Naive thymus-derived CD4-positive, alpha-beta T cell (primary cell): ENCODE measurements around the gene LDB2. TPM values are rescaled to one million over a fixed set of nuclear protein-coding genes. Genes with fewer than 3 reads are reported as not detected.
"Not testable (repeated sequence)": the region's sequence is repeated elsewhere in the genome, so short reads cannot be mapped to it uniquely, and the experiment has no call there.

Experiments
- ATAC-seq: fragments of 150-1000 bp; cut with Tn5 transposase; 2 replicates; pipeline ENCODE4 v1.10.0; 2021; ENCODE audit warnings: mild to moderate bottlenecking, moderate library complexity
- CTCF ChIA-PET: fragments of 350-600 bp; sonication (Branson Sonifier 250); formaldehyde crosslinking; loops from one replicate; lab custom pipeline; 2021; ENCODE audit warnings: antibody characterized with exemption; lab: Charles Lee
- POLR2A ChIA-PET: fragments of 350-600 bp; sonication (Branson Sonifier 250); formaldehyde crosslinking; loops from one replicate; lab custom pipeline; 2021; ENCODE audit warnings: antibody characterized with exemption, inconsistent platforms; lab: Charles Lee
- DNase-seq, 9 donors: peaks; one replicate each; pipeline versions ENCODE4 v3.0.0 to v3.0.0-alpha.2; 2020 to 2022; ENCODE audit warnings: mixed read lengths in 1 of 9
- H3K27ac ChIP-seq: one replicate; pipeline ENCODE4 v1.7.0; 2013; ENCODE audit warnings: mild to moderate bottlenecking, low read depth, low read length, moderate library complexity
- H3K27me3 ChIP-seq, 2 donors: one replicate each; pipeline ENCODE4 v1.7.0; 2013; ENCODE audit warnings: low read length in 2 of 2, mild to moderate bottlenecking in 2 of 2, moderate library complexity in 2 of 2; ENCODE audit not compliant: control insufficient read depth in 2 of 2, insufficient read depth in 2 of 2
- H3K36me3 ChIP-seq, 3 experiments: 1 replicate in 2 of 3; 2 replicates in 1 of 3; pipeline ENCODE4 v1.7.0; 2013; ENCODE audit warnings: low read length in 3 of 3, mild to moderate bottlenecking in 3 of 3, moderate library complexity in 1 of 3; ENCODE audit not compliant: insufficient read depth in 3 of 3, control insufficient read depth in 2 of 3
- H3K4me1 ChIP-seq, 2 donors: one replicate each; pipeline ENCODE4 v1.7.0; 2013; ENCODE audit warnings: low read length in 2 of 2, mild to moderate bottlenecking in 2 of 2, moderate library complexity in 1 of 2; ENCODE audit not compliant: control insufficient read depth in 2 of 2, insufficient read depth in 2 of 2
- H3K4me3 ChIP-seq: 2 replicates; pipeline ENCODE4 v1.7.0; 2013; ENCODE audit warnings: mild to moderate bottlenecking, low read length
- H3K9me3 ChIP-seq, 3 experiments: 1 replicate in 2 of 3; 2 replicates in 1 of 3; pipeline ENCODE4 v1.7.0; 2013; ENCODE audit warnings: low read length in 3 of 3; ENCODE audit not compliant: control insufficient read depth in 2 of 3
- H3K27ac Mint-ChIP-seq, 9 donors: one replicate each; pipeline ENCODE4 v1.8.0; 2020 to 2022; ENCODE audit warnings: mixed read lengths in 9 of 9, mild to moderate bottlenecking in 8 of 9, moderate library complexity in 5 of 9, inconsistent platforms in 2 of 9
- H3K27me3 Mint-ChIP-seq, 5 donors: one replicate each; pipeline ENCODE4 v1.8.0; 2021 to 2022; ENCODE audit warnings: mixed read lengths in 5 of 5, mild to moderate bottlenecking in 1 of 5
- H3K36me3 Mint-ChIP-seq, 5 donors: one replicate each; pipeline ENCODE4 v1.8.0; 2020 to 2022; ENCODE audit warnings: mixed read lengths in 5 of 5, mild to moderate bottlenecking in 3 of 5, inconsistent platforms in 1 of 5
- H3K4me1 Mint-ChIP-seq, 7 donors: one replicate each; pipeline ENCODE4 v1.8.0; 2020 to 2022; ENCODE audit warnings: mixed read lengths in 7 of 7, mild to moderate bottlenecking in 3 of 7, inconsistent platforms in 1 of 7
- H3K4me3 Mint-ChIP-seq, 10 donors: one replicate each; pipeline ENCODE4 v1.8.0; 2020 to 2022; ENCODE audit warnings: mild to moderate bottlenecking in 10 of 10, mixed read lengths in 10 of 10, moderate library complexity in 6 of 10, inconsistent platforms in 2 of 10
- H3K9me3 Mint-ChIP-seq, 11 donors: one replicate each; pipeline ENCODE4 v1.8.0; 2020 to 2022; ENCODE audit warnings: mixed read lengths in 11 of 11, mild to moderate bottlenecking in 4 of 11, inconsistent platforms in 1 of 11, moderate library complexity in 1 of 11
- intact Hi-C, 2 donors: fragments of 100-400 bp; cut with micrococcal nuclease; formaldehyde crosslinking; loops; one replicate each; pipeline ENCODE4 v1.15.1; 2023
- polyA plus RNA-seq, 2 donors: library from polyadenylated mRNA; unstranded; fragments of 300-500 nt; fragmentation: Illumina TruSeq; gene quantifications; one replicate each; pipeline ENCODE4 v1.2.3, GENCODE V29; 2021
- total RNA-seq, 6 experiments: library from RNA in 5 of 6; stranded (reverse) in 5 of 6; gene quantifications; 1 replicate in 5 of 6; 2 replicates in 1 of 6; pipeline ENCODE4 v1.2.3 and lab custom pipeline; 2021 to 2026

The LDB2 gene
- total and polyA plus RNA-seq, 7 experiments from 2014 or later, result 0.29 to 1.5 TPM; not detected in 5

GRCh38 chr4:16572161-16572560 is 326.3 kb downstream of the LDB2 start:
- H3K27me3 Mint-ChIP-seq, result peaks cover 0 to 28% (median 7%) of the 10 kb centered on the region in 5 donors
- no peaks in the 10 kb centered on the region for H3K27me3 ChIP-seq
- no peak overlapping the region for H3K4me3 ChIP-seq
- no peaks in the 10 kb centered on the region for H3K9me3 ChIP-seq
- H3K4me1 ChIP-seq, result no peaks in the 10 kb centered on the region
- ATAC-seq (no peak), DNase-seq (no peak)
- no peak overlapping the region for H3K27ac ChIP-seq
- H3K27ac Mint-ChIP-seq, result no peak overlapping the region
- H3K4me1 Mint-ChIP-seq, result no peaks in the 10 kb centered on the region
- no peaks in the 10 kb centered on the region for H3K36me3 Mint-ChIP-seq
- H3K36me3 ChIP-seq, result no peaks in the 10 kb centered on the region
- H3K4me3 Mint-ChIP-seq, result no peak overlapping the region
- H3K9me3 Mint-ChIP-seq, result peaks cover 0 to 6% (median 0%) of the 10 kb centered on the region in 11 donors
- POLR2A ChIA-PET, result no interaction called here
- CTCF ChIA-PET, result no interaction called here
- intact Hi-C loops, result no loop called here

- peaks cover 0 to 6% (median 0%) of the 10 kb centered on the region in 11 donors for H3K9me3 Mint-ChIP-seq
- H3K36me3 Mint-ChIP-seq, result no peaks in the 10 kb centered on the region
- H3K27ac Mint-ChIP-seq, result no peak overlapping the region
- Histone ChIP-seq H3K36me3 (no peaks in the 10 kb centered on the region), H3K4me3 (no peak overlapping the region), H3K9me3 (no peaks in the 10 kb centered on the region), H3K4me1 (no peaks in the 10 kb centered on the region), H3K27me3 (no peaks in the 10 kb centered on the region), H3K27ac (no peak overlapping the region)
- DNase-seq, result no peak
- no peak for ATAC-seq
- H3K4me3 Mint-ChIP-seq, result no peak overlapping the region
- H3K27me3 Mint-ChIP-seq, result peaks cover 0 to 13% (median under 1%) of the 10 kb centered on the region in 5 donors
- CTCF ChIA-PET, result no interaction called here
- intact Hi-C loops, result no loop called here
- H3K4me1 Mint-ChIP-seq, result no peaks in the 10 kb centered on the region
- POLR2A ChIA-PET, result no interaction called here
Observed at GRCh38 chr4:16569790-16570189, 328.7 kb downstream of the LDB2 start.

GRCh38 chr4:16557316-16557715 is 341.1 kb downstream of the LDB2 start:
- ATAC-seq, H3K4me1 ChIP-seq, H3K27ac Mint-ChIP-seq, H3K27me3 Mint-ChIP-seq, H3K9me3 ChIP-seq, CTCF ChIA-PET, H3K4me1 Mint-ChIP-seq, DNase-seq, H3K36me3 ChIP-seq, intact Hi-C loops, H3K27me3 ChIP-seq, POLR2A ChIA-PET, H3K36me3 Mint-ChIP-seq, H3K4me3 ChIP-seq, H3K4me3 Mint-ChIP-seq, H3K27ac ChIP-seq: not testable (repeated sequence)
- H3K9me3 Mint-ChIP-seq, result peaks cover 0 to 25% (median 7%) of the 10 kb centered on the region in 11 donors

- DNase-seq (no peak), ATAC-seq (no peak)
- ChIA-PET CTCF (no interaction called here), POLR2A (no interaction called here)
- H3K4me1 Mint-ChIP-seq, result peaks cover 0 to 2% (median 0%) of the 10 kb centered on the region in 7 donors
- no peak overlapping the region for H3K4me3 Mint-ChIP-seq
- peaks cover 0 to 7% (median 0%) of the 10 kb centered on the region in 5 donors for H3K27me3 Mint-ChIP-seq
- H3K36me3 ChIP-seq, result no peaks in the 10 kb centered on the region
- H3K27ac Mint-ChIP-seq, result peak overlapping the region in 1 of 9 donors; percentile 12
- no peaks in the 10 kb centered on the region for H3K4me1 ChIP-seq
- peaks cover 0 to 3% (median 0%) of the 10 kb centered on the region in 5 donors for H3K36me3 Mint-ChIP-seq
- H3K27ac ChIP-seq, result no peak overlapping the region
- H3K9me3 ChIP-seq, result no peaks in the 10 kb centered on the region
- peaks cover 0 to 20% (median 7%) of the 10 kb centered on the region in 11 donors for H3K9me3 Mint-ChIP-seq
- intact Hi-C loops, result no loop called here
- no peak overlapping the region for H3K4me3 ChIP-seq
- no peaks in the 10 kb centered on the region for H3K27me3 ChIP-seq
Observed at GRCh38 chr4:16555156-16555555, 343.3 kb downstream of the LDB2 start.

GRCh38 chr4:16550531-16550930 is 347.9 kb downstream of the LDB2 start:
- Mint-ChIP-seq H3K9me3 (peaks cover 0 to 7% (median 2%) of the 10 kb centered on the region in 11 donors), H3K27ac (no peak overlapping the region), H3K4me1 (peaks cover 0 to 2% (median 0%) of the 10 kb centered on the region in 7 donors), H3K36me3 (no peaks in the 10 kb centered on the region), H3K4me3 (no peak overlapping the region), H3K27me3 (peaks cover 0 to 4% (median 2%) of the 10 kb centered on the region in 5 donors)
- Histone ChIP-seq H3K27ac (no peak overlapping the region), H3K9me3 (no peaks in the 10 kb centered on the region), H3K4me1 (no peaks in the 10 kb centered on the region), H3K36me3 (no peaks in the 10 kb centered on the region), H3K4me3 (no peak overlapping the region), H3K27me3 (no peaks in the 10 kb centered on the region)
- intact Hi-C loops, result no loop called here
- CTCF ChIA-PET, result no interaction called here
- POLR2A ChIA-PET, result no interaction called here
- DNase-seq, result no peak
- ATAC-seq, result no peak

GRCh38 chr4:16545656-16546055 is 352.8 kb downstream of the LDB2 start:
- peaks cover 0 to 2% (median 0%) of the 10 kb centered on the region in 7 donors for H3K4me1 Mint-ChIP-seq
- H3K9me3 Mint-ChIP-seq, result peaks cover 0 to 10% (median 3%) of the 10 kb centered on the region in 11 donors
- no peaks in the 10 kb centered on the region for H3K36me3 Mint-ChIP-seq
- no peak for ATAC-seq
- ChIA-PET POLR2A (no interaction called here), CTCF (no interaction called here)
- intact Hi-C loops, result no loop called here
- H3K27me3 Mint-ChIP-seq, result peaks cover 0 to 11% (median 0%) of the 10 kb centered on the region in 5 donors
- H3K27ac Mint-ChIP-seq, result no peak overlapping the region
- Histone ChIP-seq H3K27me3 (no peaks in the 10 kb centered on the region), H3K9me3 (no peaks in the 10 kb centered on the region), H3K36me3 (no peaks in the 10 kb centered on the region), H3K4me3 (no peak overlapping the region), H3K4me1 (no peaks in the 10 kb centered on the region), H3K27ac (no peak overlapping the region)
- DNase-seq, result no peak
- no peak overlapping the region for H3K4me3 Mint-ChIP-seq

GRCh38 chr4:16544869-16545268 is 353.6 kb downstream of the LDB2 start:
- Mint-ChIP-seq H3K9me3 (peaks cover 0 to 10% (median 3%) of the 10 kb centered on the region in 11 donors), H3K4me1 (peaks cover 0 to 2% (median 0%) of the 10 kb centered on the region in 7 donors), H3K27me3 (peaks cover 0 to 11% (median 0%) of the 10 kb centered on the region in 5 donors), H3K27ac (no peak overlapping the region), H3K36me3 (no peaks in the 10 kb centered on the region), H3K4me3 (no peak overlapping the region)
- ChIA-PET POLR2A (no interaction called here), CTCF (no interaction called here)
- DNase-seq (no peak), ATAC-seq (no peak)
- Histone ChIP-seq H3K4me1 (no peaks in the 10 kb centered on the region), H3K36me3 (no peaks in the 10 kb centered on the region), H3K27ac (no peak overlapping the region), H3K9me3 (no peaks in the 10 kb centered on the region), H3K27me3 (no peaks in the 10 kb centered on the region), H3K4me3 (no peak overlapping the region)
- intact Hi-C loops, result no loop called here
